Stomach (tissue), 4 donors: ENCODE measurements around the gene SLC20A1.

ENCODE experiments used
- CTCF ChIP-seq, 7 experiments: fragments of 450-650 bp in 4 of 7; fragments of 200-600 bp in 3 of 7; sonication (generic) in 3 of 7; IDR thresholded peaks; one replicate each; pipeline ENCODE4 v1.5.1; 2016 to 2019; ENCODE audit warnings: antibody characterized with exemption in 7 of 7, control low read depth in 2 of 7, mild to moderate bottlenecking in 1 of 7
- POLR2A ChIP-seq, 4 donors: fragments of 450-650 bp; IDR thresholded peaks; one replicate each; pipeline ENCODE4 v1.6.1; 2016; ENCODE audit warnings: antibody characterized with exemption in 4 of 4, control low read depth in 2 of 4, mild to moderate bottlenecking in 1 of 4, moderate library complexity in 1 of 4
- POLR2AphosphoS5 ChIP-seq, 3 donors: sonication (generic); formaldehyde crosslinking; IDR thresholded peaks; one replicate each; pipeline ENCODE4 v1.6.1; 2016; ENCODE audit warnings: antibody characterized with exemption in 3 of 3

GRCh38 chr2:112701052-112701451 is 55.3 kb downstream of the SLC20A1 start:
- TF ChIP-seq CTCF (IDR thresholded peaks at IDR 0.05) = no peak
- TF ChIP-seq POLR2A (IDR thresholded peaks at IDR 0.05) = no peak
- TF ChIP-seq POLR2AphosphoS5 (IDR thresholded peaks at IDR 0.05) = no peak
